GM06990 (cell line): ENCODE measurements around the gene DEGS2.

Source experiments
- DNase-seq: peaks from one replicate; pipeline ENCODE4 v3.0.0-alpha.2; 2011; ENCODE audit not compliant: insufficient read length; ENCODE audit errors: extremely low read depth
- H3K27me3 ChIP-seq: replicated peaks from 2 replicates; pipeline ENCODE4 v1.6.0; 2011; ENCODE audit warnings: low read length; ENCODE audit not compliant: control insufficient read depth, insufficient read depth
- H3K36me3 ChIP-seq: 2 replicates; pipeline ENCODE4 v1.5.1; 2011; ENCODE audit warnings: low read length; ENCODE audit not compliant: control insufficient read depth, insufficient read depth
- H3K4me3 ChIP-seq: replicated peaks from 2 replicates; pipeline ENCODE4 v1.5.1; 2011; ENCODE audit warnings: low read depth, mild to moderate bottlenecking, control low read depth, low read length
- TF ChIP-seq, protein P1 (sequence below): IDR thresholded peaks from 2 replicates; pipeline ENCODE4 v1.5.1; 2011; ENCODE audit warnings: low read length, control low read depth, mild to moderate bottlenecking, inconsistent platforms; ENCODE audit not compliant: insufficient read depth, poor library complexity, severe bottlenecking

The DEGS2 gene

DNA sequence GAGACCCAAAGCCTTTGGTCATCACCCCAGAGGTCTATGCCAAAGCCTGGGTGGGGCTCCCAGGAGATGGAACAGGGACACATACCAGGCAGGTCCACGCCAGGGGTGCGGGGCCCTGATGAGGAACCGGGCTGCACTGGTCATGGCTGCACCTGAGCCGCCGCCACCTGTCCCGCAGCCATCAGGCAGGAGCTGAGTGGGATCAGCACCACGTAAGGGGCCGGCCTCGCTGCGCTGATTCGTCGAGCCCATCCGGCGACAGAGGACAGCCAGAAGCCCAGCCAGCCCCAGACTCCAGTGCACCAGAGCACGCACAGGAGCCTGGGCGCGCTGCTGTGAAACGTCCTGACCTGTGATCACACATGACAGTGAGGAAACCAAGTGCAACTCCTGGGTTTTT is 15.9 kb downstream of the DEGS2 start:
- no peak for DNase-seq
- no peaks in the 10 kb centered on the region for H3K27me3 ChIP-seq
- peaks cover 24% of the 10 kb centered on the region for H3K36me3 ChIP-seq
- TF ChIP-seq, protein P1, sequence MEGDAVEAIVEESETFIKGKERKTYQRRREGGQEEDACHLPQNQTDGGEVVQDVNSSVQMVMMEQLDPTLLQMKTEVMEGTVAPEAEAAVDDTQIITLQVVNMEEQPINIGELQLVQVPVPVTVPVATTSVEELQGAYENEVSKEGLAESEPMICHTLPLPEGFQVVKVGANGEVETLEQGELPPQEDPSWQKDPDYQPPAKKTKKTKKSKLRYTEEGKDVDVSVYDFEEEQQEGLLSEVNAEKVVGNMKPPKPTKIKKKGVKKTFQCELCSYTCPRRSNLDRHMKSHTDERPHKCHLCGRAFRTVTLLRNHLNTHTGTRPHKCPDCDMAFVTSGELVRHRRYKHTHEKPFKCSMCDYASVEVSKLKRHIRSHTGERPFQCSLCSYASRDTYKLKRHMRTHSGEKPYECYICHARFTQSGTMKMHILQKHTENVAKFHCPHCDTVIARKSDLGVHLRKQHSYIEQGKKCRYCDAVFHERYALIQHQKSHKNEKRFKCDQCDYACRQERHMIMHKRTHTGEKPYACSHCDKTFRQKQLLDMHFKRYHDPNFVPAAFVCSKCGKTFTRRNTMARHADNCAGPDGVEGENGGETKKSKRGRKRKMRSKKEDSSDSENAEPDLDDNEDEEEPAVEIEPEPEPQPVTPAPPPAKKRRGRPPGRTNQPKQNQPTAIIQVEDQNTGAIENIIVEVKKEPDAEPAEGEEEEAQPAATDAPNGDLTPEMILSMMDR, result no peak
- H3K4me3 ChIP-seq, result no peak overlapping the region

DNA sequence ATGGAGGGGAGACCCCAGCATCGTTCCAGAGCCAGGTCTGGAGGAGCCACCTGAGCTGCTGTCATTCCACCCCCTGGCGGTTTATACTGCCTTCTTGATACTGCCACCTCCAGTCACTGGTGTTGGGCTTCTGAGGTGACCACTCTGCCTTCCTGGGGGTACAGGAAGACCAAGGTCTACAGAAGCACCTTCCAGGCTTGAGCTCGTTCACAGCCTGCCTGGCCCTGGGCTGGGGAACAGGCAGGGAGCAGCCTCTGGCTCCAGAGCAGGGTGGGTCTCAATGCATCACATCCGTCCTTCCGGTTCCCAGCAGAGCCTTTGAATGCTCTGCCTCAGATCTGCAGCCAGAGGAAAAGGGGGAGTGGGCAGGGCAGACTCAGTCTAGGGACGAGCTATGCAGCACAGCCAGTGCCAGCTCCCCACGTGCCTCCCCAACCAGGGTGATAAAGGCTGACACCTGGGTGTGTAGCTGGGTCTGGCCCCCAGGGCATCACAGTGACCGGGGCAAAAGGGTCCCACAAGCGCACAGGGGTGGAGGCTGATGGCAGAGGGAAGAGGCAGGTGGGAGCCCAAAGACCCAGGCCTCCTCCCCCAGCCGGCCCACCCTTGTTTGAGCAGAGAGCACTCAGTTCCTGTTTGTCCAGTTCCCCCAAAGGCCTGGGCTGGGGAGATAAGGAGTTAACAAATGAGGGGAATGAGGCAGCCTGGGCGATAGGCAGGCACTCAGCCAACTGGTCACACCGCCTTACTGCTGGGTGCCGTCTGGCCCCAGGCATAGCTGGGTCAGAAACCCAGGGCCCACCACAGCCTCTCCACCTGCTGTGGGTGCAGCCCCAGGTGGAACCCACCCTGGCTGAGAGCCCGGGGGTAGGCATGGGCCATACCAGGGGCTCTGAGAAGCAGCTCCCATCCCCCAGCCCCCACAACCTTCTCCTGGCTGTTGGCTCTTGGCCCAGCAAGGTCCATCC is 17.1 kb downstream of the DEGS2 start:
- H3K27me3 ChIP-seq, result no peaks in the 10 kb centered on the region
- no peak overlapping the region for H3K4me3 ChIP-seq
- peaks cover 35% of the 10 kb centered on the region for H3K36me3 ChIP-seq
- DNase-seq, result no peak
- TF ChIP-seq, protein P1, result no peak

DNA sequence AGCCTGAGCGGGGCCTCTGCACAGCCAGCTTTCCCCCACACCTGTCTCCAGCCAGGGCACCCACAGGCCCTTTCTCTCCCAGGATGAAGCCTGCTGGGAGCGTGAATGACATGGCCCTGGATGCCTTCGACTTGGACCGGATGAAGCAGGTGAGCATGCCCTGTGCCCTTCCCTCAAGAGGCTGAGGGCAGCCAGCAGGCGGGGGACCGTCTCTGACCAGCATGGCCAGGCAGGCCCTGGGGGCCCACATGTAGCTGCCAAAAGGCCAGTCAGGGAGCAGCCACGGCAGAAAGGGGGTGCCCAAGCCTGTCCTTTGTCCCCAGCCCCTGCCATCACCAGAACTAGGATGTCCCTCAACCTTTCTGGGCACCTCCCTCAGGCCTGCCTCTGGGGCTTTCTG is 18.3 kb downstream of the DEGS2 start:
- Histone ChIP-seq H3K27me3 (no peaks in the 10 kb centered on the region), H3K36me3 (peaks cover 46% of the 10 kb centered on the region), H3K4me3 (no peak overlapping the region)
- TF ChIP-seq, protein P1, result no peak
- no peak for DNase-seq

DNA sequence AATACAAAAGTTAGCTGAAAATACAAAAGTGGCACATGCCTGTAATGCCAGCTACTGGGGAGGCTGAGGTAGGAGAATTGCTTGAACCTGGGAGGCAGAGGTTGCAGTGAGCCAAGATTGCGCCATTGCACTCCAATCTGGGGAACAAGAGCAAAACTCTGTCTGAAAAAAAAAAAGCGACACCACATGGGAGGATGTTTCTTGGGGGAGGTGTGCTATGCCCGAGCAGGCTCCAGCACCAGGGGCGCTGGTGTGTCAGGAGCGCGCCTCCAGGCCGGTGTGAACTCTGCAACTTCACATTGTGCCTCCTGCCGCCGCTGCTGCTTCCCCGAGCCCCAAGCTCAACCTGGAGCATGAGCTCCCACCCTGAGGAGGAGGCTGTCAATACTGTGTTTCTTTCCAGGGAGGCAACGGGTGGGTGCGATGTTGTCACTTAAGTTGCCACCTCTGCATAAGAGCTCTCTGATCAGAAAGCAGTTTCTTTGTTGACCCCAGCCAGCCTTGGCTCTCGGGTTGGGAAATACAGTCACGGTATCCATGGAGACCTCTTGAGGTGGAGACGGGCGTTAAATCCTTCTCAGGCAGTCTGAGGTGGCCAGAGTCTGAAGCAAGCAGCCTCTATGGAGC is 18.9 kb downstream of the DEGS2 start:
- TF ChIP-seq, protein P1, result no peak
- Histone ChIP-seq H3K4me3 (no peak overlapping the region), H3K27me3 (no peaks in the 10 kb centered on the region), H3K36me3 (peaks cover 48% of the 10 kb centered on the region)
- DNase-seq, result no peak

DNA sequence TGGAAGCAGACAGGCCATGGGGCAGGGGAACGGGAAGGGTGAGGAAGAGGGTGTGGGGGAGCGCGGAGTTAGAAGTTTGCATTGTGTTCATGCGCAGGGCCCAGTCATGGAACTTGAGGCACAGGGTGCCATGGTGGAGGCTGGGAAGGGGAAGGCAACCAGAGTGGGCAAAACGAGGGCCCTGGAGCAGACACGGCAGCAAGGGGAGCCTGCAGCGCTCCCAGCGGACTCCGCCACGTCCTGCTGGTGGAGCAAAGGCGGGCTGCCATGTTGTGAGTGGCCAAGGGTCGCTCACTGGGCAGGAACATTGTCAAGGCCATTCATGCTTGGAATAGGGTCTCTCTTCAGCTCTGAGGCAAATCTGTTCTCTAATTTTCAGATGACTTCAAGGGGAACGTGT is 20.5 kb downstream of the DEGS2 start:
- Histone ChIP-seq H3K4me3 (no peak overlapping the region), H3K27me3 (no peaks in the 10 kb centered on the region), H3K36me3 (peaks cover 53% of the 10 kb centered on the region)
- TF ChIP-seq, protein P1, result no peak
- DNase-seq, result no peak
